Measurements from ENCODE around the gene SKI.
A peak's percentile ranks its signal among the peaks of the same experiment; 100 is the strongest.

The SKI gene

DNA sequence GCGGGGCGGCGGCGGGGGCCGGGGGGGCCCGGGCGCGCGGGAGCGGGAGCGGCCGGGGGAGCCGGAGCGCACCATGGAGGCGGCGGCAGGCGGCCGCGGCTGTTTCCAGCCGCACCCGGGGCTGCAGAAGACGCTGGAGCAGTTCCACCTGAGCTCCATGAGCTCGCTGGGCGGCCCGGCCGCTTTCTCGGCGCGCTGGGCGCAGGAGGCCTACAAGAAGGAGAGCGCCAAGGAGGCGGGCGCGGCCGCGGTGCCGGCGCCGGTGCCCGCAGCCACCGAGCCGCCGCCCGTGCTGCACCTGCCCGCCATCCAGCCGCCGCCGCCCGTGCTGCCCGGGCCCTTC is 546 bp downstream of the SKI start:
- Mint-ChIP-seq H3K27ac (no peak overlapping the region), H3K9me3 (no peaks in the 10 kb centered on the region), H3K4me3 (peak overlapping the region; percentile 98), H3K36me3 (ENCODE audit: low read depth) (peaks cover 12% of the 10 kb centered on the region), H3K4me1 (ENCODE audit: low read depth) (peaks cover 36% of the 10 kb centered on the region), H3K27me3 (ENCODE audit: low read depth) (peaks cover 4% of the 10 kb centered on the region)

DNA sequence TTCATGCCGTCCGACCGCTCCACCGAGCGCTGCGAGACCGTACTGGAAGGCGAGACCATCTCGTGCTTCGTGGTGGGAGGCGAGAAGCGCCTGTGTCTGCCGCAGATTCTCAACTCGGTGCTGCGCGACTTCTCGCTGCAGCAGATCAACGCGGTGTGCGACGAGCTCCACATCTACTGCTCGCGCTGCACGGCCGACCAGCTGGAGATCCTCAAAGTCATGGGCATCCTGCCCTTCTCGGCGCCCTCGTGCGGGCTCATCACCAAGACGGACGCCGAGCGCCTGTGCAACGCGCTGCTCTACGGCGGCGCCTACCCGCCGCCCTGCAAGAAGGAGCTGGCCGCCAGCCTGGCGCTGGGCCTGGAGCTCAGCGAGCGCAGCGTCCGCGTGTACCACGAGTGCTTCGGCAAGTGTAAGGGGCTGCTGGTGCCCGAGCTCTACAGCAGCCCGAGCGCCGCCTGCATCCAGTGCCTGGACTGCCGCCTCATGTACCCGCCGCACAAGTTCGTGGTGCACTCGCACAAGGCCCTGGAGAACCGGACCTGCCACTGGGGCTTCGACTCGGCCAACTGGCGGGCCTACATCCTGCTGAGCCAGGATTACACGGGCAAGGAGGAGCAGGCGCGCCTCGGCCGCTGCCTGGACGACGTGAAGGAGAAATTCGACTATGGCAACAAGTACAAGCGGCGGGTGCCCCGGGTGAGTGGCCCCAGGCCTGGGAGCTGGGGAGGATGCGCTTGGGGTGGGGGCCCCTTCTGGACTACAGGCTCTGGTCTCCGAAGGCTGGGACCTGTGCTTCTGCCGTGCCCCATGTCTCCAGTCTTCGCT is 1.1 kb downstream of the SKI start:
- peaks cover 40% of the 10 kb centered on the region for H3K4me1 Mint-ChIP-seq (ENCODE audit: low read depth)
- H3K9me3 Mint-ChIP-seq: no peaks in the 10 kb centered on the region
- H3K36me3 Mint-ChIP-seq (ENCODE audit: low read depth): peaks cover 12% of the 10 kb centered on the region
- peaks cover 4% of the 10 kb centered on the region for H3K27me3 Mint-ChIP-seq (ENCODE audit: low read depth)
- H3K27ac Mint-ChIP-seq: peak overlapping the region; percentile 87
- peak overlapping the region; percentile 98 for H3K4me3 Mint-ChIP-seq

DNA sequence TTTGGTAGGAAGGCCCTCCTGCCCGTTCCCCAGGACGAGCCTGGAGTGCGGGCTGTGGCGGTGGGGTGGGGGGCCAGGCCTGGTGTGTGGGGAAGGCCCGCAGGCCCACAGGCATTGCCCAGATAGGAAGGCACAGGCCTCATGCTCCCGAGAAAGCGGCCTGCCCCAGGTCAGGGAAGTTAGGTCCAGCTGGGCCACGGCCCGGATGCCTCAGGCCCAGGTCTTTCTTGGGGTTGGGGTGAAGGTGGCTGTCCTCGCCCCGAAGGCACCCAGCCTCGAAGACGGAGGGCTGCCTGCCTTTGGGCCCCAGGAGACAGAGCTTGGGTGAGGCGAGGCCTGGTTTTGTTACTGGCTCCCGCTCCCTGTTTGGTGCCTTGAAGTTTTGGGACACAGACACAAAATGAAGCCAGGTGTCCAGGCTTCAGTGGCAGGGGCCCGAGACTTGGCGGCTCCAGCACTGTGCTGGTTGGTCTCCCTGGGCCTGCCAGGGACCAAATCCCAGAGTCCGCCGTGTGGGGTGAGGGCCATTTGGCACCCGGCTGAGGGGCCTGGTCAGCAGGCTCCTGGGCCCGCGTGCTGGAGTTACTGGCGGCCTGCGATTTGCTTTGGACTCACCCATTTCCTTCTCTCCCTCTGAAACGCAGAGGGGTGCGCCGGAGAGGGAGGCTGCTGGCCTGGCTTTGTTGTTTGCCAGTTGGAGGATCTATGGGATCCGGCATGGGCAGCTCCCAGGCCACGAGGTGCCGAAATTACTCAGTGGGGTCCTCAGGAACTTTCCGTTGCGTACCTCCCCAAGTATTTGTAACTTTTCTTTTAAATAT is 2.0 kb downstream of the SKI start:
- Mint-ChIP-seq H3K27me3 (ENCODE audit: low read depth) (peaks cover 4% of the 10 kb centered on the region), H3K36me3 (ENCODE audit: low read depth) (peaks cover 12% of the 10 kb centered on the region), H3K4me3 (peak overlapping the region; percentile 98), H3K4me1 (ENCODE audit: low read depth) (peaks cover 43% of the 10 kb centered on the region), H3K27ac (peak overlapping the region; percentile 96), H3K9me3 (no peaks in the 10 kb centered on the region)

DNA sequence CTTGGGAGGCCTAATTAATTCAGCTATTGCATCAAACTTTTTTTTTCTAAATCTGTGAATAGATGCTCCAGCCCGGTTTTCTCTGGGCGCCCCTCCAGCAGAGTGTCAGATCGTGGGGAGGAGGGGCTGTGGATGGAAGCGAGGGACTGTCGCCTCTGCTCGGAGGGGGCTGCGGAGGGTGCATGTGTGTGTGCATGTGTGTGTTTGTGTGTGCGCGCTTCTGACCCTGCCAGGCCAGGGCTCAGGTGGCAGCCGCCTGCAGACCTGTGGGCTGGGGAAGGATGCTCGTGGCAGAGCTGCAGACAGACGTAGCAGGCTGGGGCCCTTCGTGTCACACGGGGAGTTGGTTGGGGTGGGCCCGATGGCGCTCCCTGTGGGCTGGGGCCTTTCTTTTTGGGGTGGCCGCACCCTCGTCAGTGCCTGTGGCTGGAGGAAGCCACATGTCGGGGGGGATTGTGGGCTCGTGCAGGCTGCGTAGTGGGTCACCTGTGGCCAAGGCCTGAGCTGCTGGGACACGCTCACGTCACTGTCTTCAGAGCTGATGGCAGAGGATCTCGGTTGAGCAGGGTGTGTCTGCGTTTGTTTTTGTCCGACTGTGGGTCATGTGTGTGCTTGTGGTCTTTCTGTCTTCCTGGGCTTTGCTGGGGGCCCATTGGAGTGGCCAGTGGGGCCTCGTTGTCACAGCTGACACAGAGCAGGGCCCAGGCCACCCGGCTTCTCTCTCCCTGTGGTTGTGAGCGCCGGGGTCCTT is 2.8 kb downstream of the SKI start:
- peaks cover 4% of the 10 kb centered on the region for H3K27me3 Mint-ChIP-seq (ENCODE audit: low read depth)
- no peaks in the 10 kb centered on the region for H3K9me3 Mint-ChIP-seq
- peak overlapping the region; percentile 98 for H3K4me3 Mint-ChIP-seq
- peaks cover 15% of the 10 kb centered on the region for H3K36me3 Mint-ChIP-seq (ENCODE audit: low read depth)
- peak overlapping the region; percentile 96 for H3K27ac Mint-ChIP-seq
- H3K4me1 Mint-ChIP-seq (ENCODE audit: low read depth): peaks cover 50% of the 10 kb centered on the region

DNA sequence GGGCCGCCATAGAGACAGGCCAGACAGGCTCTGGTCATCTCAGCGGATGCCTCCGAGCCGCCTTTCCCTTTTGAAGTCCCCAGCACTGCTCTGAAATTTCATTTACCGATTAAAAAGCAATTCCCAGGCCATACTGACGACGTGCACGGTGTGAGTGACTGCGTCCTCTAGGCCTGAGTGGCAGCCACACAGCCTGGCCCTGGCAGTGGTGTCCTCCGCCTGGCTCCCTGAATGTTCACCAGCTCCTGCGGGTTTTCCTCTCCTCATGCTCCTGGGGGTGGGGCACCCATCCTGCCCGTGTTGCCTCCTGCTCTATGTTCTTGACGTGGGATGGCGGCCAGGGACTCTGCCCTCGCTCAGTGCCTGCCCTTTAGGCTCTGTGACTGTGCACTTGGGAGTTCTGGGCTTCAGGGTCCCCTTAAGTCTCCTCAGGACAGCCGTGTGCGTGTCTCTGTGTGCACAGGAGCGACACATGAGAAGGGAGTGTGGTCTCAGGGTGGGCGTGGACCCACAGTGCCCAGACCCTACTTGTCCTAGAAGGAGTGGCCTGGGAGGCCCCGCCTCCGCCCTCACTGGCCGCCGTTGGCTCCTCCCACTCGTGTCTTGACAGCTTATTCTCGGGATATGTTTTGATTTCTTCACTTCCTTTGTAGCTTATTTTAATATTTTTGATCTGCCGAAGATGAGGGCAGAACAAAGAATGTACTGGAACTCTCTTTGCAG is 3.6 kb downstream of the SKI start:
- Mint-ChIP-seq H3K27ac (peak overlapping the region; percentile 96), H3K4me1 (ENCODE audit: low read depth) (peaks cover 52% of the 10 kb centered on the region), H3K9me3 (no peaks in the 10 kb centered on the region), H3K27me3 (ENCODE audit: low read depth) (no peaks in the 10 kb centered on the region), H3K36me3 (ENCODE audit: low read depth) (peaks cover 19% of the 10 kb centered on the region), H3K4me3 (peak overlapping the region; percentile 98)

- Mint-ChIP-seq H3K9me3 (no peaks in the 10 kb centered on the region), H3K27me3 (ENCODE audit: low read depth) (no peaks in the 10 kb centered on the region), H3K4me3 (peak overlapping the region; percentile 98), H3K36me3 (ENCODE audit: low read depth) (peaks cover 22% of the 10 kb centered on the region), H3K27ac (peak overlapping the region; percentile 96), H3K4me1 (ENCODE audit: low read depth) (peaks cover 58% of the 10 kb centered on the region)
Observed at GRCh38 chr1:2232255-2232915, 4.3 kb downstream of the SKI start.

DNA sequence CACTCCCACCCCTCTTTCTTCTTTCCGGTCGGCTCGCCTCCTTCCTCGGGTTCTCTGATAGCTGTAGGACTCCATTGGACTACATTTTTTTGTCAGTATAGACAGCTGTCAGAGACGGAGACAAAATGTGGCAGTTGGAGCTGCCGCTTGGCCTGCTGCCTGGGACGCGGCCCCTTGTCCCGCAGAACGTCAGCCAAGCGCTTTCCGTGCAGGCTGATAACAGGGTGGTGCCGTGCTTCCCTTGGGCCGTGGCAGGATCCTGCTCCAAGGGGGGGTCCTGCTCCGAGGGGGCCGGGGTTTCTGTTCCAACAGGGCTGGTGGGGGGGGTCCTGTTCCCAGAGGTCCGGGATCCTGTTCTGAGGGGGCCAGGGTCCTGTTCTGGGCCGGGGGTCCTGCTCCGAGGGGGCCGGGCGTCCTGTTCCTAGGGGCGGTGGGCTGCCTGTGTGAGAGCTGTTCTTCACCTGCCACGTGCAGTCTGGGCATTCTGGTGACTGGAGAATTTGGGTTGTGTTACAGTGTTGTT is 4.9 kb downstream of the SKI start:
- H3K9me3 Mint-ChIP-seq: no peaks in the 10 kb centered on the region
- H3K4me3 Mint-ChIP-seq: peak overlapping the region; percentile 98
- H3K27ac Mint-ChIP-seq: peak overlapping the region; percentile 96
- no peaks in the 10 kb centered on the region for H3K27me3 Mint-ChIP-seq (ENCODE audit: low read depth)
- peaks cover 62% of the 10 kb centered on the region for H3K4me1 Mint-ChIP-seq (ENCODE audit: low read depth)
- H3K36me3 Mint-ChIP-seq (ENCODE audit: low read depth): peaks cover 23% of the 10 kb centered on the region

DNA sequence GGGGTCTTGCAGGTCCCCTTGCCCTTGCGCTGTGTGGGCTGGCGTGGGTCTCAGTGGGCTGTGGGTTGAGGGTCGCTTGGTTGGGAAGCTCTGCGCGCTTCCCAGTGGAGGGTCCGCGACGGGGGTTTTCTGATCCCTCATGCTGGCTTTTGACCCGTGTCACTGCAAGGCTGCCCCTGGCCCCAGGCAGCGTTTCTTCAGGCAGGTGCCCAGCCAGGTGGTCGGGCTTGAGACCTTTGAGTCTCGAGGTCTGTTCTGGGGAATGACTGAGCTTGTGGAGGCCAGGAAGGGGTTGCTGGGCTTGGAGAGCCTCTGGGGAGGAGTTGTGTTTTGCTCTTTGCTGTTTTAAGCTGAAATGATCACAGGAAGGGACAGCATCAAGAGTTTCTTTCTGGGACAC is 5.3 kb downstream of the SKI start:
- peaks cover 23% of the 10 kb centered on the region for H3K36me3 Mint-ChIP-seq (ENCODE audit: low read depth)
- H3K4me3 Mint-ChIP-seq: peak overlapping the region; percentile 98
- peaks cover 62% of the 10 kb centered on the region for H3K4me1 Mint-ChIP-seq (ENCODE audit: low read depth)
- no peak overlapping the region for H3K27ac Mint-ChIP-seq
- H3K9me3 Mint-ChIP-seq: no peaks in the 10 kb centered on the region
- H3K27me3 Mint-ChIP-seq (ENCODE audit: low read depth): no peaks in the 10 kb centered on the region

GRCh38 chr1:2233997-2234761 is 6.1 kb downstream of the SKI start:
- Mint-ChIP-seq H3K9me3 (no peaks in the 10 kb centered on the region), H3K27ac (peak overlapping the region; percentile 88), H3K27me3 (ENCODE audit: low read depth) (no peaks in the 10 kb centered on the region), H3K36me3 (ENCODE audit: low read depth) (peaks cover 23% of the 10 kb centered on the region), H3K4me3 (peak overlapping the region; percentile 98), H3K4me1 (ENCODE audit: low read depth) (peaks cover 62% of the 10 kb centered on the region)

GRCh38 chr1:2234762-2235113 is 6.6 kb downstream of the SKI start:
- H3K27ac Mint-ChIP-seq: peak overlapping the region; percentile 88
- H3K9me3 Mint-ChIP-seq: no peaks in the 10 kb centered on the region
- H3K4me3 Mint-ChIP-seq: peak overlapping the region; percentile 98
- peaks cover 24% of the 10 kb centered on the region for H3K36me3 Mint-ChIP-seq (ENCODE audit: low read depth)
- H3K27me3 Mint-ChIP-seq (ENCODE audit: low read depth): no peaks in the 10 kb centered on the region
- H3K4me1 Mint-ChIP-seq (ENCODE audit: low read depth): peaks cover 63% of the 10 kb centered on the region

GRCh38 chr1:2235300-2235998 is 7.3 kb downstream of the SKI start:
- no peak overlapping the region for H3K27ac Mint-ChIP-seq
- H3K27me3 Mint-ChIP-seq (ENCODE audit: low read depth): no peaks in the 10 kb centered on the region
- H3K4me3 Mint-ChIP-seq: peak overlapping the region; percentile 37
- peaks cover 27% of the 10 kb centered on the region for H3K36me3 Mint-ChIP-seq (ENCODE audit: low read depth)
- H3K9me3 Mint-ChIP-seq: no peaks in the 10 kb centered on the region
- H3K4me1 Mint-ChIP-seq (ENCODE audit: low read depth): peaks cover 70% of the 10 kb centered on the region

DNA sequence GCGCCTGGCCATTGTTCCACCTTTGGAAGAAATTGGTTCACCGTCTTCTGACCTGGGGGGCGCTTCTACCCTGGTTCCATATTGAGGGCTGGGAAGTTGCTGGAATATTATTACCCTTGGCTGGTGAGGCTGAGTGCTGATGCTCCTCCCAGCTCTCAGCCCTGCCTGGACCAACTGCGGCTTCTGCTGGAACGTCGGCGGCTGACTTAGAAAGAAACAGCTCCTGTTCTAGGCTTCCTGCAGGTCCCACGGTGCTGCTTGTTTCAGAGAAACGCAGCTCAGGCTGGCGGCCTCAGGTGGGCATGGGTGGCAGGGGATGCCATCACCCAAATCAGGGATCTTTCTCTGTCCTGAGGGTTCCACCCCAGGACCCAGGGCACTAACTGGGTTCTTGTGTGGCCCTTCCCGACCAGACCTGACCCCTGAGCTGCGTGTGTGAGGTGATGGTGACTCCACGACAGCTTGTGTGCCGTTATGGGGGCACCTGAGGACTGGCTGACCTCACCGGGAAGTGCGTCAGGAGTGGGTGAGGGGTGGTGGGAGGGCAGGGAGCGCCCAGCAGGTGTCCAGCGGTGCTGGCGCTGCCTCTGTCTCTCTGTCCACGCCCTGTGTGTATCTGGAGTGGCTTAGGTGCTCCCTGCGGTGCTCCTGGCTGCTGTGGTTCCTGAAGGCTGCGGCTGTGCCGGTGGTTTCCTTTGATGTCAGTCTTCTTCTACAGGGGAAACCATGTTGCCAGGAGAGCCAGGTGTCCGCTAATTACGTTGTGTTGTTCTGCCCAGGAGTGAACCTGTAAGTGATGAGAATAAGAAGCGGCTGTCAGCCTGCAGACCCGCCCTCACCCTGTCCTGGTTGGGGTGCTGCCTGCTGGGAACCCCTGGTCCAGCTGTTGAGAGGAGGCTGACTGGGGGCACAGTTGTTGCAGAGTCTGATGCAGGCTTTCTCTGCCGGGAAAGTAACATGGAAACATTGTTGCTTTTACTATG is 8.9 kb downstream of the SKI start:
- no peaks in the 10 kb centered on the region for H3K27me3 Mint-ChIP-seq (ENCODE audit: low read depth)
- H3K27ac Mint-ChIP-seq: peak overlapping the region; percentile 31
- peak overlapping the region; percentile 43 for H3K4me3 Mint-ChIP-seq
- peaks cover 27% of the 10 kb centered on the region for H3K36me3 Mint-ChIP-seq (ENCODE audit: low read depth)
- H3K9me3 Mint-ChIP-seq: no peaks in the 10 kb centered on the region
- H3K4me1 Mint-ChIP-seq (ENCODE audit: low read depth): peaks cover 66% of the 10 kb centered on the region

Data from T-helper 1 cell treated with Interleukin-12 subunit alpha and Interleukin-12 subunit beta and Interleukin-4 antibody, amounts not matched to agents 30 μg/mL and 1 μg/mL, for 36 hours (primary cell).